Stimulated activated CD8-positive, alpha-beta memory T cell treated with anti-CD3 and anti-CD28 coated beads, Interleukin-7, amount 100 ng/mL, for 4 hours (primary cell): Measurements from ENCODE around the gene SPI1.

ENCODE experiments used
- DNase-seq, 2 donors: peaks; one replicate each; pipeline ENCODE4 v3.0.0-alpha.2; 2020; ENCODE audit warnings: low read depth in 2 of 2

Gene SPI1

DNA sequence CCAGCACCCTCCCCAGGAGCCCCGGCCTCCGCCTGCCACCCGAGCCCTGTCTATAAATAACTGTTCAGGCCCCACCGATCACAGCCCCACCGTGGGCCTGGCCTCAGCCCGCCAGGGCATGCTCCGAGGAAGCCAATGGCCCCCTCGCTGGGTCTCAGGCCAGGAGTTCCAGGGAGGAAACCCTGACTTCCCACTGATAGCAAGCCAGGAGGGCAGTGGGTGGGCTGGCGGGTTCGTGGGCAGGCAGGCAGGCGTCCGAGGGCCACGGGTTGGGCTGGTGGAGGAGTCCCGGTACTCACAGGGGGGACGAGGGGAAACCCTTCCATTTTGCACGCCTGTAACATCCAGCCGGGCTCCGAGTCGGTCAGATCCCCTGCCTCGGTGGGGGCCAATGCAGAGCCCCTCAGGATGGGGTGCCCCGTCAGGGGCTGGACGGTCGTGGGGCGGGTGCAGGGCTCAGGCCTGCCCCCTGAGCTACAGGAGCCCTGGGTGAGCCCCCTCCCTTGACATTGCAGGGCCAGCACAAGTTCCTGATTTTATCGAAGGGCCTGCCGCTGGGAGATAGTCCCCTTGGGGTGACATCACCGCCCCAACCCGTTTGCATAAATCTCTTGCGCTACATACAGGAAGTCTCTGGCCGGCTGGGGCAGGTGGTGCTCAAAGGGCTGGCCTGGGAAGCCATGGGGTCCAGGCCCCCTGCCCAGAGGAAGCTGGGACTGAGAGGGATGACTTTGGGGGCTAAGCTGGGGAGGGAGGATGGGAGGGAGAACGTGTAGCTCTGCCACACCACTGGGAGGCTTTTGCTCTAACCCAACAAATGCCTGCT lies at the start of gene SPI1:
Gene SPI1, minus strand, starts transcription at position 538 of the 826 bp plus-strand sequence. Its CDS starts 194 bp downstream, at position 344.
- DNase-seq, result no peak

DNA sequence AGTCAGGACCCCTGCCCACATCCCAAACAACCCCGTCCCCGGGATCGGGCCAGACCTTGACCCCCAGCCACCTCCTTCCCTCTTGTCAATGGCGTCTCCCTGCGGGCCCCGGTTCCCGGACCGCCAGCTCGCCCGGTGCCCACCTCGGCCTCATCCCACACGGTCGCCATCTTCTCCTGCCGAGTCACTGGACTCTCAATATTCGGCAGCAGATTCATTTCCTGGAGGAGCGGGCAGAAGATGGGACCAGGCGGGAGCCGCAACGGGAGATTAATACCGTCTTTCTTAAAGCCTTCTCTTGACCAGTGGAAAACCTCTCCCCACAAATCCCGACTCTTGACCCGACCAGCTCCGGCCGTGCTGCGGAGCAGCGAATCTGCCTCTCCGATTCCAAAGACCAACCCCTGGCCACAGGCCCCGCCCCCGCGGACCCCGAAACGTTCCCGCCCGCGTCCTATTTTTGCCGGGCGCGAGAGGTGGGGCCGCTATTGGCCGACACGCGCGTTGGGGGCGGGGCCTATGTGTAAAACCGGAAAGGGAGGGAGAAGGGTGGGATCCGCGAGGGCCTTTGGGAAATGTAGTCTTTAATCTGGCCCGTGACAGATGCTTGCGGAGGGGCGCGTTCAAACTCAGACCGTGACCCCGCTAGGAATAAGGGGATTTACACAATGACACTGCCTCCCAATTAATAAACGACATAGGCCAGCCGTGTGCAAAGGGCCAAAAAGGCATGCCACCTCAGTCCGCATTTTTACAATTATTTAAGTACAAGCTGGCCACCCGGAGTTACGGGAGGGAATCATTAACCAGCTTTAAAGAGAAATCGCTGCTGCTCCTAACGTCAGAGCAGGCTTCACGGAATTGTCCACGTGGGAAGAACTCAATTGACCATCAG lies 48.0 kb upstream of the SPI1 start, which contains the start of gene PSMC3:
Gene PSMC3, minus strand, starts transcription at position 378 of the 895 bp plus-strand sequence. Its CDS starts 160 bp downstream, at position 218.
- peak; percentile 97 for DNase-seq

DNA sequence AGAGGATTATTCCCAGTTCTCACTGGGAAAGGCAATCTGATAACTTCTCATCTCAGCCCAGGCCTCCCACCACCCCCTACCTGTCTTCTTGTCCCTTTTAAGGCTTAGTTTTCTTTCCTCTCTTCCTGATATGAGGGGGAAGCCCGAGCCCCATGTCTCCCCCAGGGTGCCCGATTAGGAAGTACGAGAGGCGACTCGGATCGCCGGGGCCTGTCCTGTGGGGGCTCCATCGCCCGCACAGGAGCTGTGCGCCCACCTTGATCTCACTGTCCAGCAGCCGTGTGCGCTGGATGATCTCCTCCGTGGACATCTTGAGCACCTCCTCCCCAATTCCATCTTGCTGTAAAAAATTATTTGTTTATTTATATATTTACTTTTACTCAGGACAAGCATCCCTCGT lies 47.3 kb upstream of the SPI1 start:
- DNase-seq, result no peak

DNA sequence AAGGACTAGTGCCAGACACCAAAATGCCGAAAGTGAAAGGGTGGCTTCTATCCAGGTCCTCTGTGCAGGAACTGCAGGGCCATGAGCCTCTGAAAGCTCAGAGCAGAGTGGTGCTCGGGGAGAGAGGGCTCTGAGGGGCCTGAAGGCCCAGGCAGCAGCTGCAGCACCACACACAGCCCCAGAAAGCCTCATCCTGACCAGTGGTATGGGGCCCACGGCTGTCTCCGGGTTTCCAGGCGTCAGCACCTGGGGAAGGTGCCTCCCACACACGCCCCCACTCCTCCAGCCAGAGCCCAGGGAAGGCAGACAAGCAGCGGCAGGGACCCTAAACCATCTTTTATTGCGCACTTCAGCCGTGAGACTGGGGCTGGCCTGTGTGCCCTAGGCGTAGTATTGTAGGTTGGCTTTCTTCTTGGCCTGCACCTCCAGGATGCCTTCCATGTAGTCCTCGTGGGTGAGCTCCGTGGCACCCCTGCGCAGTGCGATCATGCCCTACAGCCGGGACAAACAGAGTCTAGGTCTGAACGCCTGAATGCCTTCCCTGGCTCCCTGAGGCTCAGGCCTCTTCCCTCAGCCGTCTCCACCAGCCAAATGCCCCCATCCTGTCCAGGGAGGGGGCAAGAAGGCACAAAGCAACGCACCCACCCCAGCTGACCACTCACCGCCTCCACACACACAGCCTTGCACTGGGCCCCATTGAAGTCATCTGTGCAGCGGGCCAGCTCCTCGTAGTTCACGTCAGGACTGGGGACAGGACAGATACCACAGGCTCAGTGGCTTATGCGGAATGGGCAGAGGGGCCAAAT lies 40.3 kb upstream of the SPI1 start:
- DNase-seq, result no peak

DNA sequence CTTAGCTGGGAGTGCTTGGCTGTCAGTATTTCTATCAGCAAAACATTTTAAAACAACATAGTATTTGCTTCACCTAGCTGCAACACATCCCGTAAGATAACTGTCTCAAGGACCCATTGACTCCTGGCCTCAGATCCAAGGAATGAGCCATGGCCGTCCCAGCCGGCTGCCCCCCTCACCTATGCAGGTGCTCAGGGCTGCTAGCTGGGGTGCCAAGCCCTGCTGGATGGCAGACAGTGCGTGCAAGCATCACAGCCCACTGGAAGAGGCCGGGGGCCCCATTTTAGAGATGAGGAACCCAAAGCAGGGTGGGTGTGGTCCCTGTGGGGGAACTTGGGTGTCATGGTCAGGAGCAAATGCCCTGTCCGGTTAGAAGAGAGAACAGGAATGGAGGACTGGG lies 39.4 kb upstream of the SPI1 start:
- no peak for DNase-seq

DNA sequence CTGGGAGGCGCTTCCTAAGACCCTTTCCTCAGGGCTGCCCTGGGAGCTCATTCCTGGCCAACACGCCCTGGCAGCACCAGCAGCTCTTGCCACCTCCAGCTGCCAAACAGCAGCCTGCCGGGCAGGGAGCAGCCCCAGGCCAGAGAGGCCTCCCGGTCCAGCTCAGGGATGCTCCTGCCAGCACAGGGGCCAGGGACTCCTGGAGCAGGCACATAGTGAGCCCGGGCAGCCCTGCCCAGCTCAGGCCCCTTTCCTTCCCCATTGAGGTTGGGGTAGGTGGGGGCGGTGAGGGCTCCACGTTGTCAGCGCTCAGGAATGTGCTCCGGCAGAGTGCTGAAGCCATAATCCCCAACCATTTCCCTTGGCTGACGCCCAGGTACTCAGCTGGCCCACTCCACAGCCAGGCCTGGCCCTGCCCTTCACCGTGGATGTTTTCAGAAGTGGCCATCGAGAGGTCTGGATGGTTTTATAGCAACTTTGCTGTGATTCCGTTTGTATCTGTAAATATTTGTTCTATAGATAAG lies 37.7 kb upstream of the SPI1 start:
- no peak for DNase-seq

DNA sequence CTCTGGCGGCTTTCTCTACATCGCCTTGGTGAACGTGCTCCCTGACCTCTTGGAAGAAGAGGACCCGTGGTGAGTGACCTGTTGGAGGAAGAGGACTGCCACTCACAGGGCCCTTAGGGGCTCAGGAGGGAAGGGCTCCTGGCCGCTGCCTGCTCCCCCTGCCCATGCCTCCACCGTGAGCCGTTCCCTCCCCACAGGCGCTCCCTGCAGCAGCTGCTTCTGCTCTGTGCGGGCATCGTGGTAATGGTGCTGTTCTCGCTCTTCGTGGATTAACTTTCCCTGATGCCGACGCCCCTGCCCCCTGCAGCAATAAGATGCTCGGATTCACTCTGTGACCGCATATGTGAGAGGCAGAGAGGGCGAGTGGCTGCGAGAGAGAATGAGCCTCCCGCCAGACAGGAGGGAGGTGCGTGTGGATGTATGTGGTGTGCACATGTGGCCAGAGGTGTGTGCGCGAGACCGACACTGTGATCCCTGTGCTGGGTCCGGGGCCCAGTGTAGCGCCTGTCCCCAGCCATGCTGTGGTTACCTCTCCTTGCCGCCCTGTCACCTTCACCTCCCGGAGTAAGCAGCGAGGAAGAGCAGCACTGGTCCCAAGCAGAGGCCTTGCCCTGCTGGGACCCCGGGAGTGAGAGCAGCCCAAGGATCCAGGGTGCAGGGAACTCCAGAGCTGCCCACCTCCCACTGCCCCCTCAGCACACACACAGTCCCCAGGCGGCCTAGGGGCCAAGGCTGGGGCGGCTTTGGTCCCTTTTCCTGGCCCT lies 36.9 kb upstream of the SPI1 start:
- DNase-seq, result no peak

DNA sequence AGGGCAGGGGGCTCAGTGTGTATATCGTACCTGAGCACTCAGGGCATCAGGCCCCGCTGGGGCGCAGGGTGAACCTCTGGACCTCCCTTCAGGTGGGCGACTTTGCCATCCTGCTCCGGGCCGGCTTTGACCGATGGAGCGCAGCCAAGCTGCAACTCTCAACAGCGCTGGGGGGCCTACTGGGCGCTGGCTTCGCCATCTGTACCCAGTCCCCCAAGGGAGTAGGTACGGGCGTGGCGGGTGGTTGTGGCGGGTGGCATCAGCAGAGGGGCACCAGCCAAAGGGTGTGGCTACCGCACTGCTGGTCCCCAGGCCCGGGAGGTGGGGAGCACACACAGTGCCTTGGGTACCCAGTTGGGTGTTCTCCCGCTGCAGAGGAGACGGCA lies 36.3 kb upstream of the SPI1 start:
- DNase-seq, result no peak

DNA sequence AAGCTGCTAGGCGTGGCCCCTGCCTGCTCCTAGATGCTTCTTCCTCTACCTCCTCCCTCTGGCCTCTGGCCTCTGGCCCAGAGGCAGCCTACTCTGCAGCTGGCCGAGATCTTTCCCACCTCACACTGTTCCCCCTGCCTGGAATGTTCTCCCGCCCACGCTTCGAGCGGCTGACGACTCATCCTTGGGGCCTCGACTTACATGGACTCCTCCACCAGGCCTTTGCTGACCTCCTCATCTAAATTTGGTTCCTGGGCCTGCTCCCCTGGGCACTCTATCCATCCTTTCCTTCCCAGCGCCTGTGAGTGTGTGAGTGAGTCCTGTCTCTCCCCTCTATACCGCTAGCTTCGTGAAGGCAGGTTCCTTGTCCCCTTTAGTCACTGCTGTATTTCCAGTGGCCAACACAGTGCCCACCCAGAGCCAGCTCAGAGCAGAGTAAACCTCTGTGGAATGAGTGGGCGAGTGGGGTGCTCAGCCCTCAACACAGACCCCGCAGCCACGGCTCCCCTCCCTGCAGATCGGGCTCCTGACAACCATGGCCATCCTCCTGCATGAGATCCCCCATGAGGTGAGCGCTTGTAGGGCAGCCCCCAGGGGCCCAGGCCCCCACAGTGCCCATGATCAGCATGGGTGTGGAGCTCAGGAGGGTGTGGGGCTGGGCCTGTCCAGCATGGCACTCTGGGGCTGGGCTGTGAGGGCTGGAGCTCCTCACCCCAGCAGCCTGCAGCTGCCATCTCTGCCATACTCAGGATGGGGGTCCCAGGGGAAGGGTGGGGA lies 35.7 kb upstream of the SPI1 start:
- no peak for DNase-seq

DNA sequence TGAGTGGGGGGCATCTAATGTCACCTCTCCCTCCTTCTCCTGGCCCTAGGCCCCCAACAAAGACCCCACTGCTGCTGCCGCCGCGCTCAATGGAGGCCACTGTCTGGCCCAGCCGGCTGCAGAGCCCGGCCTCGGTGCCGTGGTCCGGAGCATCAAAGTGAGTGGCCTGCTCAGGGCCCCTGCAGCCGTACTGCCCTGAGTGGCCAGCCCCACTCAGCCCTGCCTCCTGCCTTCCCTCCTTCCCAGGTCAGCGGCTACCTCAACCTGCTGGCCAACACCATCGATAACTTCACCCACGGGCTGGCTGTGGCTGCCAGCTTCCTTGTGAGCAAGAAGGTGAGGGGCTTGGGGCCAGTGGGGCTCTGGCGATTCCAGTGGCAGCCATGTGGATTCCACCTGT lies 35.0 kb upstream of the SPI1 start:
- DNase-seq, result no peak

DNA sequence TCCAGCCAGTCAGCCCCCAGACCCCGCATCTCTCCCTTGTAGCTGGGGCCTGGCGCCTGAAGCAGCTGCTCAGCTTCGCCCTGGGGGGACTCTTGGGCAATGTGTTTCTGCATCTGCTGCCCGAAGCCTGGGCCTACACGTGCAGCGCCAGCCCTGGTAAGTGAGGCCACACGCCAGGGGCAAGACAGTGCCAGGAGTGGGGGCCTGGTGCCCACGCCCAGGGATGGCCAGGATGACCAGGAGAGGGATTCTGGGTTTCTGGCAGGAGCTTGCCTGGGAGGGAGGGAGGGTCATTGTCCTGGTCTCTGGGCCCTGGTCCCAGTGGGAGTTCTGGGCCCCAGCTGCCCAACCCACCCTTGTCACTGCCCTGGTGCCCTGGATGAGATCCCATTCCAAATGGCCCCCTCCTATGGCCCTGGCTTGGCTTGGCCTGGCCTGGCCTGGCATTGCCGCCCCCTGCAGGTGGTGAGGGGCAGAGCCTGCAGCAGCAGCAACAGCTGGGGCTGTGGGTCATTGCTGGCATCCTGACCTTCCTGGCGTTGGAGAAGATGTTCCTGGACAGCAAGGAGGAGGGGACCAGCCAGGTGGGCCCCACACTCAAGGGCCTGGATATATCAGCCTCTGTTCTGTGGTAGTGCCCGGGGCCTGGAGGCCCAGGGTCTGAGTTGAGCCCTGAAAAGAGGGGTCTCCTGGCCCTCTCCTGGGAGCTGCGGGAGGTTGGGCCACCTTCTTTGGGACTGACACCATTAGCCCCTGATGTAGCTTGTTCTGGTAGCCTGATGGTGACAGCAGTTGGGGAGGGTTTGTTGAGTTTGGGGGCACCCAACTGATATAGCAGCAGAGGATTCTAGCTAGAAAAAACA lies 33.8 kb upstream of the SPI1 start:
- DNase-seq, result peak in 1 of 2 donors; percentile 35

DNA sequence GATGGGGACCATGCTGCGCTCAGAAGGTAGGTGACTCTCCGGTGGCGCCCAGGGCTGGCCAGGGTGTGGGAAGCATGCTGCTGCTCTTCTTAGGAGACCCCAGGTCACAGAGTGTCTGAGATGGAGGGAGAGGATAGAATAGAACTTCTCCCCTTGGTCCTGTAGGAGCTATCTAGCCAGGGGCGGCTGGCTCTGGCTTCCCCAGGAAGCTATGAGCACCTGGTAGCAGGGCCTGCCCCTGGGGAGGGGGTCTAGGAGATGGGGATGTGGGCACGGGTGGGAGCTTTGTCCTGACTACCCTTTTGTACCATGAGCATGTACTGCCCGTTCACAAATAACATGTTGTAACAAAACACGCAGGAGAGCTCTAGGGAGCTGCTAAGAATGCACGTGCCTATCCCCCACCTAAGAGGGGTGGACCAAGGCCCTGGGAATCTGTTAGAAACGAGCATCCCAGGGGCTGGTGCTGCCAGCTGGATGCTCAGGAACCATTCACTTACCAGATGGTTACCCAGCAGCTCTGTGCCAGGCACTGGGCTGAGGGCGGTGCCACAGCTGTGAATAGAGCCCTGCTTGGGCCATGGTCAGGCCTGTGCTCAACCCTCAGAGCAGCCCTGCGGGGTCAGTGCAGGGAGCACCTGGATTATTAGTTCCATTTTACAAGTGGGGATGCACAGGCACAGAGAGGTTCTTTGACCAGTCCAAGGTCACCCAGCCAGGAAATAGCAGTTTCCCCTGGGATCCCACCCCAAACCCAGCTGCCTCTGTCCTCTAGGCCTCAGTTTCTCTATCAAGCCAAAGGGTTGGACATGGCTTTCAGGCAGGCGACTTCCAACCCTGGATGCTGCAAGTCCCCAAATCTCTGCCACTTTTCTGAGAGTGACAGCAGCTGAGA lies 32.3 kb upstream of the SPI1 start:
- DNase-seq, result no peak

DNA sequence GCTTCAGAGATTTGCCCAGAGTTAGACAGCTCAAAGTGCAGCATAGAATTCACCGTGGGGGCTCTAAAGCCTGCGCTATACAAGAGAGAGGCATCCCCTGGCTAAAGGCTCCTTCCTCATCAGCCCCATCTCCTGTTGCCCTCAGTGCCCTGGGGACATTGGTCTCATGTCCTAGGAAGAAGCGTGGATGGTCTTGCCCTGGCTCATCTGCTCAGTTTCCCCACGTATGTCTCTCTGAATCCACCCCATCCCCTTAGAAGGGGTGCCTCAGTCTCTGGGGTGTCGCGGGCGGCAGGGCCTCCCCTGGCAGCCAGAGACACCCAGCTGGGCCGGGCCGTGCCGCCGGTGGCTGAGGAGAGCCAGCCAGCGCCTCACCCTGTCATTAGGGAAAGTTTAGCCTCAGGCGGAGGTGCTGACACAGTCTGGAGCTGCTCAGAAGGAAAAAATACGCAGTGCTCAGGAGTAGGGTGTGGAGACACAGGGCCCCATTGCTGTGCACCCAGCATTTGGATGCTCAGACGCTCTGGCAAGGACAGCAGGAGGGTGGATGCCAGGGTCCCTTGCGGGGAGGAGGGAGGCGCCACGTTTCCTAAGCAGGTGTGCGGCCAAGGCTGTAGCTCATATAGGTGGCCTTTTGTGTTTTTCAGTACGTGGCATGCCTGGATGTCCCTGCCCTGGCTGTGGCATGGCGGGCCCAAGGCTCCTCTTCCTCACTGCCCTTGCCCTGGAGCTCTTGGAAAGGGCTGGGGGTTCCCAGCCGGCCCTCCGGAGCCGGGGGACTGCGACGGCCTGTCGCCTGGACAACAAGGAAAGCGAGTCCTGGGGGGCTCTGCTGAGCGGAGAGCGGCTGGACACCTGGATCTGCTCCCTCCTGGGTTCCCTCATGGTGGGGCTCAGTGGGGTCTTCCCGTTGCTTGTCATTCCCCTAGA lies 31.4 kb upstream of the SPI1 start:
- DNase-seq, result no peak

DNA sequence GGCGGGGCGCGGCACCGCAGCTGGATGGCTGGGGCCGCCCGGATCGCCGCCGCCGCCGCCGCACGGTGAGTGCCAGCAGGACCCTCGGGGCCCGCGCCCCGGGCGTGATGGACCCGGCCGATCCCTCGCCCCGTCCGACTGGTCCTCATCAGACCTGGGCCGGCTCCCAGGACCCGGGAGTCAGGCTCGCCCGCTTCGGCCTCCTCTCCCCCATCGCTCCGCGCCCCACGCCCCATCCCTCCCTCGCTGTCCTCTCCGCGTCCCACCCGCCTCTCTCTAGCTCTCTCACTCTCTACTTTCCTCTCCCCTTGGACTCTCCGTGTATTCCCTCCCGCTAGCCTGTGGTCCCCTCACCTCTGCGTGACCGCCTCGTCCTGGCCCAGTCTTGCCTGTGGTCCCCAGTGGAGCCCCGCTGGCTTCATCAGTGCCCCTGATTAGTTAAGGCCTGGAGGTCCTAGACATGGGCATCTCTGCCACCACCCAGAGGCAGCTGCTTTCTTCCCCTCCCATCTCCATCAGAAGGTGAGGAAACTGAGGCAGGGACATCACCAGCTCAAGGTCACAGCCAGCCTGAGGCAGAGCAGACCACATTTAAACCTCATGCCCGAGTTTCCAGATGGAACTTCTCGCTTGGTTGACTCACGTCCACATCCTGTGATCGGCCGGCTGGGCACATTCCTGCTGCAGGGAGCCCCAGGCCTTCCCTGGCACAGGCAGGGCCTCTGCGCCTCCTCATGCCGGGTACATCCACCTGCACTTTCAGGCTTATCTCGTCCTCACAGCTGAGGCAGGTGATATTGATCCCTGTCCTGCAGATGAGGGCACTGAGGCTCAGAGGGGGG lies 30.5 kb upstream of the SPI1 start:
- no peak for DNase-seq

DNA sequence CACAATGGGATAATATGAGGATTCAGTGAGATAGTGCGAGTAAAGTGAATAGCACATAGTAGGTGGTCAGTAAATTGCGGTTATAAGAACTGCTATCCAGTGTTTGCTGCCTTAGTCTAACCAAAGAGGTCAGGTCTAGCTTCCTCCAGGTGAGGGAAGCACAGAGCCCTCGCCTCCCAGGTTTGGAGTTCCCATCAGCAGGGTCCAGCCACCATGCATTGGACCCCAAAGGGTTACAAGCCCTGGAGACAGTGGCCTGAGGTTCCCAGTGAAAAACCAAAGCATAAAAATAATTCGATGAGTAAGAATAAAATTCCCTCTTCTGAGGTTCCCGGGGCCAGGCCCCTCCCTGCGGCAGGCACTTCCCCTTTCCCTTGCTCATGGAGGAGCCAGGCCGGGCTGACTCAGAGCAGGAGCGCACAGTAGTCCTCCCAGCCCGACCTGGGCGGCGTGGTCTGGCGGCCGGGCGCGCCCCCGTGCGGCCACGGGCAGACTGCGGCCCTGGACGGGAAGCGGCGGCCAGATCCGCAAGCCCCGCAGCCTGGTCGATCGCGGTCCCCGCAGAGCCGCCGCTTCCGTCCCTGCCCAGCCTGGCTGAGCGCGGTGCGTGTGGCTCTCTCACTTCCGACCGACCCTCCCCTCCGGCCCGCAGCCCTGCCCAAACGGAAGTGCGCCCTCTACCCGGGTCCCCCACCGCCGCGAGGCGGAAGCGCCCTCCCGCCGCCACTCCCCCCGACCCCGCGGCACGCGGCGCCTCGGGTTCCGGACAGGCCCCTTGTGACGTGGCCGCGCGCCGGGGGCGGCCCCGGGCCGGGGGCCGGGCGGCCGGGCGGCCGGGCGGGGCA lies 29.6 kb upstream of the SPI1 start, which contains the start of gene SLC39A13:
Gene SLC39A13, plus strand, starts transcription at position 845 of the 845 bp plus-strand sequence. CDS start 1,505 bp downstream, outside the sequence.
- peak; percentile 76 to 91 for DNase-seq
